ENCODE data around the gene CMSS1. TPM values are rescaled to one million over a fixed set of nuclear protein-coding genes. Genes with fewer than 3 reads are reported as not detected.

CMSS1 gene
- total RNA-seq, 4 donors from 2014 or later: 9.2 to 18.5 (median 12.9) TPM

DNA sequence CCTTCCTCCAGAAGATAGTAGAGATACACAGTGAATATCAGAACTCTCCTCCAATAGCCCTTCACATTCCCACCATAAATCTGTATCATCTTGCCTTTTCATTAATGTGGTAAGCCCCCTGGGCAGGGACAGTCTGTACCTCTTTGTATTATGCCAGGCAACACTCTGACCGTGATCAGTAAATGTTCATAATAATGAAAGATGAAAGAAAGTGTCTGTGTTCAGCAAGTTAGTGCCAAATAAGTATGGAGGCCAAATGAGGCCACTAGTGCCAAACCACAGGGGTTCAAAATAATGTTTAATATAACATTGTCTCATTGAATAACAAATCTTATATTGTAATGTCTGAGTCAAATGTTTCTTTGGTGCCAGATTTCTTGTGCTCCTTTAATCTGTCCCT is 104.3 kb downstream of the CMSS1 start:
- TF ChIP-seq, protein P1, sequence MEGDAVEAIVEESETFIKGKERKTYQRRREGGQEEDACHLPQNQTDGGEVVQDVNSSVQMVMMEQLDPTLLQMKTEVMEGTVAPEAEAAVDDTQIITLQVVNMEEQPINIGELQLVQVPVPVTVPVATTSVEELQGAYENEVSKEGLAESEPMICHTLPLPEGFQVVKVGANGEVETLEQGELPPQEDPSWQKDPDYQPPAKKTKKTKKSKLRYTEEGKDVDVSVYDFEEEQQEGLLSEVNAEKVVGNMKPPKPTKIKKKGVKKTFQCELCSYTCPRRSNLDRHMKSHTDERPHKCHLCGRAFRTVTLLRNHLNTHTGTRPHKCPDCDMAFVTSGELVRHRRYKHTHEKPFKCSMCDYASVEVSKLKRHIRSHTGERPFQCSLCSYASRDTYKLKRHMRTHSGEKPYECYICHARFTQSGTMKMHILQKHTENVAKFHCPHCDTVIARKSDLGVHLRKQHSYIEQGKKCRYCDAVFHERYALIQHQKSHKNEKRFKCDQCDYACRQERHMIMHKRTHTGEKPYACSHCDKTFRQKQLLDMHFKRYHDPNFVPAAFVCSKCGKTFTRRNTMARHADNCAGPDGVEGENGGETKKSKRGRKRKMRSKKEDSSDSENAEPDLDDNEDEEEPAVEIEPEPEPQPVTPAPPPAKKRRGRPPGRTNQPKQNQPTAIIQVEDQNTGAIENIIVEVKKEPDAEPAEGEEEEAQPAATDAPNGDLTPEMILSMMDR (IDR thresholded peaks at IDR 0.05): no peak
- TF ChIP-seq POLR2A (IDR thresholded peaks at IDR 0.05): no peak
- H3K9me3 ChIP-seq: no peaks in the 10 kb centered on the region
- no peaks in the 10 kb centered on the region for H3K27me3 ChIP-seq
- H3K27ac ChIP-seq: no peak overlapping the region
- H3K4me3 ChIP-seq: no peak overlapping the region
- WGBS, 2 donors: 54 to 73% methylated on average over 1 of the region's 1 CpG
- H3K36me3 ChIP-seq: no peaks in the 10 kb centered on the region
- intact Hi-C loops (cut with DNase I): no loop called here
- peaks cover 0 to 43% (median 16%) of the 10 kb centered on the region in 3 donors for H3K4me1 ChIP-seq
- no peak for DNase-seq

DNA sequence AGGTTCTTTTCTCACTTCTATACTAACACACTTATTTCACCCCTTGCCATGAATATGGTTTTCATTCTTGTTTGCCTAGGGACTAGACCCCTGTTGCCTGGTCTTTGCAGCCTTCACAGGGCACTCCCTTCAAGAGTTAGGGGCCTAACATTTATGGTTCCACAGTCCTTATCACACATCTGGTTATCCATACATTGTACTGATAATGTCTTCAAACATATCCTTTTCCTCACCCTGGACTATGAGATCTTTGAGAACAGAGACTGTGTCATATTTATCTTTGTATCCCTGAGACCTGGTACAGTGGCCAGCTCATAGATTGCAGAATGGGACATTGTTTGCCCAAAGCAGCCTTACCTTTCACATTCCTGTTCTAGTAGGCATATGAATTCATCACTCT is 106.2 kb downstream of the CMSS1 start:
- TF ChIP-seq POLR2A (IDR thresholded peaks at IDR 0.05): no peak
- TF ChIP-seq, protein P1 (IDR thresholded peaks at IDR 0.05): no peak
- Histone ChIP-seq H3K36me3 (no peaks in the 10 kb centered on the region), H3K9me3 (no peaks in the 10 kb centered on the region), H3K27me3 (no peaks in the 10 kb centered on the region), H3K4me3 (no peak overlapping the region), H3K4me1 (peaks cover 0 to 57% (median 16%) of the 10 kb centered on the region in 3 donors), H3K27ac (no peak overlapping the region)
- DNase-seq: no peak
- intact Hi-C loops (cut with DNase I): no loop called here

DNA sequence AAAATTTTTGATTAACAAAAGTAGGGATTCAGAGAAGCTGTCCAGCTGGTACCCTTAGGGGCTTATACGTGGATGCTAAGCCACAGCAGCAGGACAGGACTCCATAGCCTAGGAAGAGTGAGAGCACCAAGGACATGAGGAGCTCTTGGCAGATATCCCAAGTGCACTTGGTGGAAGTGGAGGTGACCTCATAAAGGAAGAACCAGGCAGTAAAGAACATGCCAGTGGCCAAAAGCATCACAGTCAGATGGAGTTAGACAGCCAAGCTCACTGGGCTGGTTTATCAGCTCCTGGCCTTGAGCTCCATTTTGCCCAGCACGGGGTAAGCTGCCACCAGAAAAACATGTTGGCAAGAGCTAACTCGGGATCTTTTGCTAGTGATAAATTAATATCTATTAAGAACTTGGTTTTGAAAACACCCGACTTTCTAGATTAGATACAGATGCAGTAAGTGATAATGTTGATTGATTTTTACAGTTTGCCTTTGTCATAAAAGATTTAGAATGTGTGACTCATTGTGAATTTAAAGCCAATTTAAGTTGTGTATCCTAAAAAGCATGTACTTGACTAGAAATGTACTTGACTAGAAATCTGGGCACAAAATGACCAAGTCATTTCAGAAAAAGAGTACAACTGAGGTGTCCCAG is 108.0 kb downstream of the CMSS1 start:
- Histone ChIP-seq H3K27ac (peak overlapping the region in 3 of 4 donors; percentile 12 to 49 (median 30)), H3K27me3 (no peaks in the 10 kb centered on the region), H3K36me3 (no peaks in the 10 kb centered on the region), H3K4me3 (no peak overlapping the region), H3K4me1 (peaks cover 0 to 57% (median 17%) of the 10 kb centered on the region in 3 donors), H3K9me3 (no peaks in the 10 kb centered on the region)
- intact Hi-C loops (cut with DNase I): no loop called here
- 44 to 49% methylated on average over 4 of the region's 4 CpGs for WGBS, 2 donors
- no peak for TF ChIP-seq POLR2A (IDR thresholded peaks at IDR 0.05)
- DNase-seq: no peak

DNA sequence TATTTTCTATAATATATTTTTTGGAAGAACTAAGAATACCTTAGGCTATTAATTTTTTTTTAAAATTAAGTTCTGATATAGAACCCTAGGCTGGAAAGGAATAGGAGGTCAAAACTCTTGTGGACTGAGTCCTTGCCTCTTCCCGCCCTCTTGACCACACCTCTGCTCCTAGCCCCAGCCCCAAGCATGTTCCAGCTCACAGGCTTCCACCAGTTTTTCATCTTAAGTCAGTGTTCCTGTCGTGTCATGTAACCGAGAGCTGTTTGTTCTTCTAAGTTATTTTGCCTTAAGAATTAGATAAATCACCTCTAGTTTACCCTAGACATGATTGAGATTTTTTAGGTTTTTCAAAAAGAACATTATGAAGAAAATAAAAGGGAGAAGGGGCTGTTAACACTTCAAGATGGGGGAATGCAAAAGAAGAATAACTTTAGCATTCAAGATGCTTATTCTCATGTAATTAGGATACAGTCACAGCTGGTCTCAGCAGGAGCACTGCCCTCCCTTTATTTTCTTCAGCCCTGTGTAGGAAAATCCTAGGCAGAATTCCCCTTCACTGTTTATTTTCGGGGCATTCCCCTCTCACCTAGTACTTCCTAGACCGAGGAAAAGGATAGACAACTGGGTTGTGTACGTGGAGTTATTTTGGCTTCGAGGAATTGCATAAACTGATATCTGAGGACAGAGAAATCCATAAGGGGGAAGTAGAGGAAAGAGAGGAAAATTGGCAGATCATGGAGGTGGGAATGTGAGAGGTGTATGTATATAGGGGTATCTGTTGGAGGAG is 110.2 kb downstream of the CMSS1 start:
- WGBS, 2 donors: 70 to 78% methylated on average over 5 to 7 of the region's 7 CpGs
- Histone ChIP-seq H3K27ac (peak overlapping the region in 3 of 4 donors; percentile 21 to 59 (median 56)), H3K4me3 (no peak overlapping the region), H3K9me3 (no peaks in the 10 kb centered on the region), H3K27me3 (no peaks in the 10 kb centered on the region), H3K36me3 (no peaks in the 10 kb centered on the region), H3K4me1 (peaks cover 0 to 46% (median 14%) of the 10 kb centered on the region in 3 donors)
- intact Hi-C loops (cut with DNase I): no loop called here
- no peak for DNase-seq
- TF ChIP-seq, protein P1 (IDR thresholded peaks at IDR 0.05): no peak
- no peak for TF ChIP-seq POLR2A (IDR thresholded peaks at IDR 0.05)

DNA sequence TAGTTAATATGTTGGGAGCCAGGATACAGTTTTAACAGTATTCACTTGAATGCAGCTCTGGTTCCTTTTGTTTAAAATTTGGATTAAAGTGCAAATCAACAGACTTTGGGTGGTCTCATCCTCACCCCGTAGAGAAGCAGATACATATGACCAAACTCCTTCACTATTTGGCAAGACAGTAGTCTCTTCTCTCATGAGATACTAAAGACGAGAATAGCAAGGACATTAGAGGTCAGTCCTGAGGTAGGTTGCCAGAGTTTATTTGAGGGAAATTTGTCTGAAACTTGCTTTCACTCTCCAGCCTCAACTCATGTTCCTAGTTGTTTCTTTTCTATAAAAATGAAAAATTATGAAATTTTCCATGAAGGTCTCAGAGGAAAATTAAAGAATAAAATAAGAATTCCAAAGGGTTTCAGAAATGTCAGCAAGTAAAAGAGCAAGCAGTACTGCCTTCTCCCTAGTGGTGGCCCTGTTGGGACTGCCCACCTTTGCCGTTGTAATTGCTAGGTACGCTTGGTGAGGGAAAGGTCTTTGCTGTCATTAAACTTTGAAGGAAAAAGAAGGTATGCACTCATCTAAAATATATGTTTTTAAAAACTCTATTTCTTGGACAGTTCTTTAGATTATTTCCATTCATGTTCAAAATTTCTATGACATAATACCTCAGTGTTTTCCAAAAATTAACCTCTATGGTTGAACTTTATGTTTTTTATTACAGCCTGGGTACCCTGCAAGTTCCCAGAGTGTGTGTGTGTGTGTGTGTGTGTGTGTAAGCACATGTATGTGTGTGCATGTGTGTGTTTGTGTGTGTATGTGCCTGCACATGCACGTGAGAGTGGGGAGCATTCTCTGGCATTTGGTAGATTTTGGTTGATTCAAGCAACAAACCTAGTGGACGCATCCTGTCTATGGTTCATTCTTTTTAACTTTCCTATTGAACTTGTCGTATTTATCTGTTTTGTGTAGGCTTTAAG is 111.4 kb downstream of the CMSS1 start:
- TF ChIP-seq POLR2A (IDR thresholded peaks at IDR 0.05): no peak
- TF ChIP-seq, protein P1 (IDR thresholded peaks at IDR 0.05): peak in 1 of 6 experiments; percentile 13
- intact Hi-C loops (cut with DNase I): no loop called here
- Histone ChIP-seq H3K27me3 (no peaks in the 10 kb centered on the region), H3K4me1 (peaks cover 0 to 46% (median 14%) of the 10 kb centered on the region in 3 donors), H3K36me3 (no peaks in the 10 kb centered on the region), H3K27ac (peak overlapping the region in 3 of 4 donors; percentile 21 to 61 (median 56)), H3K4me3 (no peak overlapping the region), H3K9me3 (no peaks in the 10 kb centered on the region)
- 66 to 71% methylated on average over 7 of the region's 7 CpGs for WGBS, 2 donors
- DNase-seq: no peak
